Embryonic facial prominence (tissue), 1 donor: Measurements from ENCODE around the gene PRCD.

Experiments used
- DNase-seq: peaks from one replicate; pipeline ENCODE4 v3.0.0-alpha.2; 2016; ENCODE audit errors: extremely low spot score

The PRCD gene

GRCh38 chr17:76539631-76540271 is at the start of gene PRCD:
Gene PRCD, plus strand, starts transcription at chr17:76540044. Its CDS starts 98 bp downstream, at chr17:76540142.
- no peak for DNase-seq

- DNase-seq, result no peak
Measured at GRCh38 chr17:76490112-76490710, 49.6 kb upstream of the PRCD start.

GRCh38 chr17:76491271-76492122 is 48.3 kb upstream of the PRCD start:
- no peak for DNase-seq

- DNase-seq, result no peak
Measured at GRCh38 chr17:76492123-76492988, 47.5 kb upstream of the PRCD start.

GRCh38 chr17:76492989-76493501 is 46.8 kb upstream of the PRCD start:
- no peak for DNase-seq

DNA sequence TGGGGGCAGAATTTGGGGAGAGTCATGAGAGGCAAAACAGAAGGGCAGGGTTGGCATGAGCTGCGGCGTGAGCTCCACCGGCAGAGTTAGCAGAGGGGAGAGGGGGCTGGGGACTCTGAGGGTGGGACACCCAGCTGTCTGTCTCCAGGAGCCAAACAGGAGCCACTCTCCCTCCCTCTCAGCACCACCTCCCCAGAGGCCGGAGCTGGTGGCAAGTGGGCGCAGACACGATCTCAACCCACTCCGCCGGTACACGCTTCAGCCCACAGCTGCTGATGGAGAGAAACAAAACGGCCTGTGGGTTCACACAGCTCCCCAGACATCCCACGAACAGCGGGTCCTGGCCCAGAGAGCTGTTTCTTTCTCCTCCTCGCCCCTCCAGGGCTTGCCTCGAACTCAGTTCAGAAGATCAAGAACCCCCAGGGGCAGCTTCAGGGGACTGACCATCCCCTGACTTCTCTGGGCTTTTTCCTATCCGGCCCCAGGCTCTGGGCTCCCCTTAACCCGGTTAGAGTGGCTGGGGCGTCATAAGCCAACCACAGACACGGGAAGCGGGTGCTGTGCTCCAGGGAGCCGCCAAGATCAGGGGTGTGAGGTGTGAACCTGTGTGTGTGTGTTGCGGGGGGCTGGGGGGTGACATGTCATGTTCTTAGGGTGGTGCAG is 46.2 kb upstream of the PRCD start:
- no peak for DNase-seq

DNA sequence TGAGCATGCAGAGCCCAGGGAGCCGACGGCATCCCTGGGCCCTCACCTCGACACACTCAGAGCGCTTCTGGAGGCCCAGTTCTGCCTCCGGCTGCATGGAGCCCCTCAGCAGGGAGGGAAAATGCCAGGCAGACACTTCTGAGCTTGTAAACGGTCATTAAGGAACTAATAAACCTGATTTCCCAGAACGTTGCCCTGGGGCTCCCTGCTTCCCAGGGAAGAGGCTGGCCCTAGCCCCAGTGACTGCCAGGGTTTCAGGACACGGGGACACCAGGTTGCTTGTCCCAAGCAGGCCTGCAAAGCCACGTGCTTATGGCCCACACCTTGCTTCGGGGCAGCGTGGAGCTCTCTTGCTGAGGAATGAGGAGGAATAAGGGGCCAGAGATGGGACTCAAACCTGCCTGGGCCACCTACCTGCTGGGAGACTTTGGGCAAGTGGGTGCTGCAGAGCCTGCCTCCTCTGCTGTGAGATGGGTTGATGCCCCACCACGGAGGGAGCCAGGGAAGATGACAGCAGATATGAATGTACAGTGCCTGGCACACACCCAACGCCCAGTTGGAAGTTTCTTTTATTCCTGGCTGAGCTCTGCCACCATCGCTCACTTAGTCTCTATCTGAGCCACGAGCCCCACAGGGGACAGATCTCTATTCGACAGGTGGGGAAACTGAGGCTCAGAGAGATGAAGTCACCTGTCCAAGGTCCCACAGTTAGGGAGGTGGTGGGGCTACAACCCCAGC is 44.0 kb upstream of the PRCD start:
- no peak for DNase-seq

GRCh38 chr17:76496464-76496863 is 43.4 kb upstream of the PRCD start:
- no peak for DNase-seq

DNA sequence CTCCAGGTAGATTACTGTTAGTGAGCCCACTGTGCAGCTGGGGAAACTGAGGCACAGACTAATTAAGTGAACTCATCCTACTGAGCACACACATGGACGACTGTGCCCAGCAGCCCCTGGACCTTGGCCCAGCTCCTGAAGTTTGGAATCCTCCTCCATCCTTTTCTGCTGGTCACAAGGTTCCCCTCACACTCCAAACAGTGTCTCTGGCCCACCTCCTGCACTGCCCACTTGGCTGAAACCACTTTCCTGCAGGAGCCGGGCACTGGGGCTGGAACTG is 42.2 kb upstream of the PRCD start:
- DNase-seq, result no peak

DNA sequence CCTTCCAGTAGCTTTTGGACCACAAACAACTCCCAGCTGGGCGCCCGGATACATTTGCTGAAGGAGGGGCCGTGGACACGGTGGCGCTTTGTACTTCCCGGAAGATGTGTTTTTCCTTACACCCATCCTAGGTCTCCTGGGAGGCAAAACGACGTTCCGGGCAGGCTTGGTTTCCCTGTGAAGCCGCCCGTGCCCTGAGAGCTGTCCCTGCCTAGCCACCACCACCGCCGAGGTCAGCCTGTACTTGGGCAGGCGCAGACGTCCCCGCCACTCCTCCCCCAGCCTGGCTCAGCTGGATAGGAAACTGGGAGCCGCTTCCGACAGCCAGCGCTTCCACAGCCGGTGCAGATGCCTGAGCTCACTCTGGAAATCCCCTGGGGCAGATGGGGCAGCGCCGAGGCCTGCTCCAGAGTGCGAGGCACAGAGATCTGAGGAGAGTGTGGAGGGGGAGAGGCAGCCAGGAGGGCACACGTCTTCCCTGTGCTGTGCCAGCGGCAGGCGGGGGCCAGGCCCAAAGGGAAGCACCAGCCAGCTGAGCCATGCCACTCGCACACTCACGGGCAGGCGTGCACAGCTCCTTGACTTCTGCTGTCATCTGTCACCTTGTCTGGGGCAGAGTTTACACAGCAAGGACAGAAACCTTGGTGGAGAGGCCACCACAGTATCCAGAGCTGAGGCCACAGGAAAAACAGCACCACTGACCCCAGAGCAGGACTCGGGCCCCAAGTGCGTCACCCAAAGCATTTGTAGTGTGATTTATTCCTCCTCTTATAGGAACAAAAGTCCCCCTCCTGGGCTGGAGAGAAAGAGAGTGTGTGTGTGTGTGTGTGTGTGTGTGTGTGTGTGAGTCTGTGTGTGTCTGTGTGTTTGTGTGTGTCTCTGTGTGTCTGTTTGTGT is 41.6 kb upstream of the PRCD start:
- no peak for DNase-seq

DNA sequence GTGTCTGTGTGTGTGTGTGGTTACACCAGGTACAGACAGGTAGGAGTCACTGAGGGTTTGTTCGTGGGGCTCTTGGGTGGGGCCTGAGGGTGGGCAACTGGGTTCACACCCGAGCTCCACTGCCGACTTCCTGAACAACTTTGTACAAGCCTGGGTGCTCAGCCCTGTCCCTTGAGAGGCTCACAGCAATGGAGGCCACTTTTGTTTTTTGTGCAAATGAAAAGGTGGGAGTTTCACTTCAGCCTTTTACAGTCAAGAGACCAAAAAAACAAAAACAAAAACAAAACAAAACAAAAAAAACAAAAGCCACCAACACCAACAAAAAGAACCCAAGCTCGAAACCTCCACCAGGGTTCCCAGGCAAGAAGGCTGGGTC is 41.0 kb upstream of the PRCD start:
- no peak for DNase-seq

GRCh38 chr17:76499267-76499667 is 40.6 kb upstream of the PRCD start:
- DNase-seq, result no peak

DNA sequence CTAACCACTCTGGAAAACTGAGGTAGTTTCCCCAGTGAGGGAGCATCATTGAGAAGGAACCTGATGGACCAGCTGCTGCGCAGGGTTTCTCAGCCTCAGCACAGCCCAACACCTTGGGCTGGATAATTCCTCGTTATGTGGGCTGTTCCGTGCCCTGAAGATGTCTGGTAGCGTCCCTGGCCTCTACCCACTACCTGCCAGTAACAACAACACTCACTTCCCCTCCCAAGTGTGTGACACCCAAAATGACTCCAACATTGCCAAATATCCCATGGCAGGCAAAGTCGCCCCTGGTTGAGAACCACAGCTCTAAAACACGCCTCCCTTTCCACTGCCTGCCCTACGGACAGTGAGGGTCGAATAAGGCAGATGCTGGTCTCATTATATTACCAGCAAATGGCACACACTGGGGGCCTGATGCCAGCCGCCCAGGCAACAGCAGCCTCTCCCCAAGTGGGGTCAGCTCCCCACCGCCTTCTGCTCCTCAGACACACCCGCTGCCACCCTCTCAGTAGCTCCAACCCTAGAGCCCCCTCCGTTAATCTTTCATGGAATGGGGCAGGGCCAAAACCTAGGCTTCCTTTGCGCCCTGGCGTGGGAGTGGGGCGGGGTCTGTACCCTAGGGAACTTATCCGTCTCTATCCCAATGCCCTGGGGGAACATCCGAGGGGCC is 39.6 kb upstream of the PRCD start:
- DNase-seq, result no peak

GRCh38 chr17:76500747-76501017 is 39.2 kb upstream of the PRCD start:
- DNase-seq, result no peak

GRCh38 chr17:76501018-76501826 is 38.6 kb upstream of the PRCD start, which contains the start of gene RHBDF2:
Gene RHBDF2, minus strand, starts transcription at chr17:76501423. Its CDS starts 19,899 bp downstream, at chr17:76481524.
- no peak for DNase-seq

DNA sequence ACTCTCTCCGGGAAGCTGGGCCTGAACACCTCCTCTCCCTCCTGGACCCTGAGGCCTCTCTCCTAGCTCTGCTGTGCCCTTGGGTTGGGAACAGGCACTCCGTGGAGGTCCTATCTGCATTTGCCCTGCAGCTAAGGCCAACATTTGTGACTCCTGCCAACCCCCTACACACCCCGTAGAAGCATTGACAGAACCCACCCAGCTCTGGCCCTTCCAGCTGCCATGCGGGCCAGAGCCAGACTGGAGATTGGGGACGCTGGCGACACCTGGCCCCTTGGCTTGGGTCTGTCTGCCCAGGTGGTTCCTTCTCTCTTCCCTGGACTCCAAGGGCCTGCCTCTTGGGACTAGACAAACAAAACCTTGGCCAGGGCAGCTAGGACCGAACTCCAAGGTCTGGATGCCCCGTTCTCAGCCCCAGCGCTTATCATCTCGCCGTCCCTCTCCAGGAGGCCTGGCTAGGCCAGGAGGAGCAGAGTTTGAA is 38.0 kb upstream of the PRCD start:
- DNase-seq, result no peak

DNA sequence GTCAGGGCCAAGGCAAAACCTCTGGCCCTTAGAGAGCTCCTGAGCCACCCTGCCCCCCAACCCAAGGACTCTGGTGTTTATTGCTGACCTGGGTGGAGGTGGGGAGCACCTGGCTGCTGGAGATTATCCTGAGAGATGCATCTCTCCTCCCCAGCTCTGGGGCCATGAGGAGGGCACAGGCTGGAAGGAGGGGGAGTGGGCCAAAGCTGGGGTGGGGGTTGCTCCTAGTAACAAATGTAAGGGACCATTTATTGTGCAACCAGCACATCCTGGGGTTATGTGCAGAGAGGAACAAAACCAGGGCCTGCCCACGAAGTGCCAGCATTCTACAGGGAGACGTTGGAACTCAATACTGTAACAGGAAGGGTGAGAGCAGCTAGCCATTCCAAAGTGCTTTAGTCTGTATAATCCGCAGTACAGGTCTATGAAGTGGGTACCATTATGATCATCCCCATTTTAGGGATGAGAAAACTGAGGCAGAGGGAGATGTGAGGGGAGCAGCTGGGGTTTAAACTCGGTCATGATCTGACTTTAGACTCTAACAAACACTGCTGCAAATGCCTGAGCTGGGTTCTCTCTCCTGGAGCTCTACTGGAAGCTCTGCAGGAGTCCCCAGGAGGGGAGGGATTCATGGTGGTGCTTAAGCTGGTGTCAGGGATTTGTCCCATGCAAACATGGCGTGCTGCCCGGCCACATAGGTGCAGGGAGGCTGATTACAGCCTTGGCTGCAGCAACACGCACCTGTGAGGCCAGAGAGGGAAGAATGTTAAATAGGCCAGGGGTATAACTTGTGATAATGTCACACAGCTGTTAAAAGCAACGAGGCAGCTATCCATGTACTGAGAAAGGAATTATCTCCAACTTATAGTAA is 37.3 kb upstream of the PRCD start:
- DNase-seq, result no peak
